HT1080 (cell line): ENCODE results near the gene SDC4. TPM values are rescaled to one million over a fixed set of nuclear protein-coding genes. Genes with fewer than 3 reads are reported as not detected.

Experiments used
- total RNA-seq: library from RNA; depleted of rRNA; stranded (reverse); fragments of >200 nt; shearing (Covaris generic); gene quantifications from 2 replicates; pipeline ENCODE4 v1.2.3, GENCODE V29; 2014; rRNA removed

Gene SDC4
- total RNA-seq, 1 experiment from 2014 or later = 53.4 TPM

Other genes with a start within 250 kb of the SDC4 start
- not detected in 2 replicates for gene KCNS1, start 247.3 kb downstream of the SDC4 start, total RNA-seq
- not detected in 2 replicates for gene WFDC5, start 233.2 kb downstream of the SDC4 start, total RNA-seq
- gene WFDC12, start 224.0 kb downstream of the SDC4 start, total RNA-seq = not detected in 2 replicates
- gene PI3, start 173.5 kb downstream of the SDC4 start, total RNA-seq = not detected in 2 replicates
- not detected in 2 replicates for gene SEMG1, start 141.4 kb downstream of the SDC4 start, total RNA-seq
- not detected in 2 replicates for gene SEMG2, start 127.1 kb downstream of the SDC4 start, total RNA-seq
- not detected in 2 replicates for gene SLPI, start 93.9 kb downstream of the SDC4 start, total RNA-seq
- gene RBPJL, start 41.6 kb downstream of the SDC4 start, total RNA-seq = not detected in 2 replicates
- 0.10 TPM in 1 of 2 replicates, not detected in the other for gene MATN4, start 40.1 kb downstream of the SDC4 start, total RNA-seq
- gene SYS1, start 14.7 kb upstream of the SDC4 start, total RNA-seq = 16.2 and 28.9 TPM in 2 replicates
- gene TP53TG5, start 29.9 kb upstream of the SDC4 start, total RNA-seq = not detected in 2 replicates
- 10.1 and 16.8 TPM in 2 replicates for gene DBNDD2, start 59.9 kb upstream of the SDC4 start, total RNA-seq
- gene PIGT, start 67.7 kb upstream of the SDC4 start, total RNA-seq = 88.5 and 139 TPM in 2 replicates
- not detected in 2 replicates for gene WFDC2, start 121.3 kb upstream of the SDC4 start, total RNA-seq
- gene SPINT3, start 167.2 kb upstream of the SDC4 start, total RNA-seq = not detected in 2 replicates
- gene WFDC6, start 191.1 kb upstream of the SDC4 start, total RNA-seq = not detected in 2 replicates
- not detected in 2 replicates for gene EPPIN, start 199.0 kb upstream of the SDC4 start, total RNA-seq
- gene WFDC8, start 230.9 kb upstream of the SDC4 start, total RNA-seq = not detected in 2 replicates